HFFc6 (cell line): Measurements from ENCODE around the gene C11orf16. TPM values are rescaled to one million over a fixed set of nuclear protein-coding genes. Genes with fewer than 3 reads are reported as not detected.

Experiments
- DNase-seq: peaks from one replicate; pipeline ENCODE4 v3.0.0-alpha.2; 2018
- H3K27ac Mint-ChIP-seq: 2 replicates; pipeline ENCODE4 v1.8.0; 2020; ENCODE audit warnings: mild to moderate bottlenecking, mixed read lengths
- H3K27me3 Mint-ChIP-seq: 2 replicates; pipeline ENCODE4 v1.8.0; 2021; ENCODE audit warnings: mild to moderate bottlenecking, moderate library complexity, mixed read lengths; ENCODE audit not compliant: insufficient read depth
- H3K36me3 Mint-ChIP-seq: 2 replicates; pipeline ENCODE4 v1.8.0; 2021; ENCODE audit warnings: low read depth, mixed read lengths
- H3K4me1 Mint-ChIP-seq: 2 replicates; pipeline ENCODE4 v1.8.0; 2020; ENCODE audit warnings: low read depth, mixed read lengths
- H3K4me3 Mint-ChIP-seq: 2 replicates; pipeline ENCODE4 v1.8.0; 2020; ENCODE audit warnings: mild to moderate bottlenecking, moderate library complexity, mixed read lengths
- H3K9me3 Mint-ChIP-seq: 2 replicates; pipeline ENCODE4 v1.8.0; 2020; ENCODE audit warnings: mild to moderate bottlenecking, mixed read lengths
- CTCF ChIP-seq: fragments of 200-600 bp; sonication (generic); IDR thresholded peaks from 2 replicates; pipeline ENCODE4 v1.5.0; 2021; ENCODE audit warnings: antibody characterized with exemption, mild to moderate bottlenecking
- total RNA-seq, 6 experiments: library from RNA; stranded (reverse); fragmentation: NEBNext Ultra II Directional; extraction: Animal tissue kit (Norgen Biotek cat#: 25700); gene quantifications; 2 replicates in 1 of 6; 3 replicates in 5 of 6; pipeline ENCODE4 v1.2.3, GENCODE V29; 2021

C11orf16 gene
- total RNA-seq, 6 experiments from 2014 or later: not detected

GRCh38 chr11:8917157-8917825 lies 15.5 kb downstream of the C11orf16 start:
- peaks cover 23% of the 10 kb centered on the region for H3K36me3 Mint-ChIP-seq
- no peak for TF ChIP-seq CTCF
- H3K4me1 Mint-ChIP-seq: peaks cover 47% of the 10 kb centered on the region
- peak overlapping the region; percentile 71 for H3K27ac Mint-ChIP-seq
- peak; percentile 70 for DNase-seq
- H3K9me3 Mint-ChIP-seq: no peaks in the 10 kb centered on the region
- H3K4me3 Mint-ChIP-seq: peak overlapping the region; percentile 56
- H3K27me3 Mint-ChIP-seq: no peaks in the 10 kb centered on the region; the same call in 1 of the 2 replicates

GRCh38 chr11:8914661-8915018 lies 18.1 kb downstream of the C11orf16 start:
- Mint-ChIP-seq H3K27me3 (no peaks in the 10 kb centered on the region), H3K4me3 (peak overlapping the region; percentile 68), H3K9me3 (no peaks in the 10 kb centered on the region), H3K4me1 (peaks cover 61% of the 10 kb centered on the region), H3K27ac (peak overlapping the region; percentile 78; the same call in 1 of the 2 replicates), H3K36me3 (peaks cover 11% of the 10 kb centered on the region)
- DNase-seq: no peak
- peak; percentile 16 for TF ChIP-seq CTCF

GRCh38 chr11:8913961-8914660 lies 18.6 kb downstream of the C11orf16 start:
- peak overlapping the region; percentile 68 for H3K4me3 Mint-ChIP-seq
- peaks cover 11% of the 10 kb centered on the region for H3K36me3 Mint-ChIP-seq
- DNase-seq: no peak
- peak; percentile 78 for TF ChIP-seq CTCF
- H3K4me1 Mint-ChIP-seq: peaks cover 66% of the 10 kb centered on the region
- no peaks in the 10 kb centered on the region for H3K9me3 Mint-ChIP-seq
- H3K27me3 Mint-ChIP-seq: no peaks in the 10 kb centered on the region
- H3K27ac Mint-ChIP-seq: peak overlapping the region; percentile 78

GRCh38 chr11:8911029-8911823 lies 21.5 kb downstream of the C11orf16 start, which contains the start of gene AKIP1:
Gene AKIP1 (plus strand): TSS chr11:8911189. CDS start chr11:8911450, 261 bp downstream.
- Mint-ChIP-seq H3K9me3 (no peaks in the 10 kb centered on the region), H3K4me1 (peaks cover 66% of the 10 kb centered on the region), H3K4me3 (peak within 1 kb of the TSS; percentile 93), H3K36me3 (peaks cover 8% of the 10 kb centered on the region), H3K27me3 (no peaks in the 10 kb centered on the region), H3K27ac (peak within 1 kb of the TSS; percentile 89)
- no peak for TF ChIP-seq CTCF
- peak; percentile 86 for DNase-seq

GRCh38 chr11:8910649-8911026 lies 22.1 kb downstream of the C11orf16 start:
- TF ChIP-seq CTCF: no peak
- Mint-ChIP-seq H3K27ac (no peak overlapping the region), H3K4me3 (peak overlapping the region; percentile 93), H3K4me1 (peaks cover 68% of the 10 kb centered on the region), H3K36me3 (peaks cover 6% of the 10 kb centered on the region), H3K9me3 (no peaks in the 10 kb centered on the region), H3K27me3 (no peaks in the 10 kb centered on the region)
- DNase-seq: no peak
